H1 (cell line): ENCODE measurements around the gene OR9A2. TPM values are rescaled to one million over a fixed set of nuclear protein-coding genes. Genes with fewer than 3 reads are reported as not detected.

Experiments
- CTCF ChIA-PET: fragments of 300-600 bp; sonication (Branson Sonifier 250); formaldehyde crosslinking; loops from one replicate; lab custom pipeline; 2021; ENCODE audit not compliant: partially characterized antibody; lab: Charles Lee
- POLR2A ChIA-PET: fragments of 300-600 bp; sonication (Branson Sonifier 250); formaldehyde crosslinking; loops from one replicate; lab custom pipeline; 2021; ENCODE audit warnings: inconsistent platforms; ENCODE audit not compliant: partially characterized antibody; lab: Charles Lee
- DNase-seq, 2 experiments: peaks; one replicate each; pipeline versions ENCODE4 v3.0.0 to v3.0.0-alpha.2; 2010 to 2022; ENCODE audit warnings: low spot score in 2 of 2, low read depth in 1 of 2, mixed read lengths in 1 of 2
- FAIRE-seq: peaks from 2 replicates; lab custom pipeline; 2011; peaks lifted over from hg19 to GRCh38; lab: Jason Lieb, UNC
- H2AFZ ChIP-seq: 2 replicates; pipeline ENCODE4 v1.8.1; 2012; ENCODE audit warnings: low read length, inconsistent platforms
- H2AK5ac ChIP-seq: 2 replicates; pipeline ENCODE4 v1.6.1; 2013; ENCODE audit warnings: low read depth, low read length
- H2BK120ac ChIP-seq: replicated peaks from 2 replicates; pipeline ENCODE3; 2013; ENCODE audit warnings: low read depth, low read length, inconsistent platforms
- H2BK12ac ChIP-seq: 2 replicates; pipeline ENCODE4 v1.6.1; 2013; ENCODE audit warnings: low read depth, low read length
- H2BK15ac ChIP-seq: 2 replicates; pipeline ENCODE4 v1.6.1; 2013; ENCODE audit warnings: low read length
- H2BK20ac ChIP-seq: 2 replicates; pipeline ENCODE4 v1.6.1; 2013; ENCODE audit warnings: low read length
- H2BK5ac ChIP-seq: 2 replicates; pipeline ENCODE4 v1.6.1; 2013; ENCODE audit warnings: low read depth, low read length
- H3K14ac ChIP-seq: 2 replicates; pipeline ENCODE4 v1.6.1; 2013; ENCODE audit warnings: inconsistent platforms; ENCODE audit not compliant: insufficient read length
- H3K18ac ChIP-seq: 2 replicates; pipeline ENCODE4 v1.6.1; 2013; ENCODE audit warnings: low read length; ENCODE audit errors: extremely low read depth
- H3K23ac ChIP-seq: 2 replicates; pipeline ENCODE4 v1.6.1; 2013; ENCODE audit warnings: inconsistent platforms; ENCODE audit not compliant: insufficient read length
- H3K23me2 ChIP-seq: 2 replicates; pipeline ENCODE4 v1.6.1; 2013; ENCODE audit warnings: low read depth, low read length
- H3K27ac ChIP-seq: 2 replicates; pipeline ENCODE4 v1.6.1; 2011; ENCODE audit warnings: low read depth, low read length, inconsistent platforms
- H3K27me3 ChIP-seq, 4 experiments: replicated peaks in 1 of 4; 1 replicate in 1 of 4; 2 replicates in 3 of 4; pipeline versions ENCODE4 v1.6.1 to v1.8.1; 2011 to 2013; ENCODE audit warnings: low read length in 3 of 4, mild to moderate bottlenecking in 3 of 4, inconsistent platforms in 2 of 4, mixed read lengths in 2 of 4, moderate library complexity in 1 of 4; ENCODE audit not compliant: control insufficient read depth in 3 of 4, insufficient read depth in 3 of 4; ENCODE audit errors: extremely low read depth in 1 of 4
- H3K36me3 ChIP-seq, 4 experiments: 2 replicates each; pipeline versions ENCODE4 v1.6.1 to v1.8.1; 2011 to 2013; ENCODE audit warnings: mild to moderate bottlenecking in 4 of 4, low read length in 3 of 4, moderate library complexity in 2 of 4, control low read depth in 1 of 4, inconsistent platforms in 1 of 4; ENCODE audit not compliant: insufficient read depth in 4 of 4, control insufficient read depth in 2 of 4
- H3K4ac ChIP-seq: replicated peaks from 2 replicates; pipeline ENCODE3; 2013; ENCODE audit warnings: low read length, low read depth, mixed read lengths, inconsistent platforms; ENCODE audit not compliant: insufficient read length
- H3K4me1 ChIP-seq, 4 experiments: replicated peaks in 1 of 4; 1 replicate in 1 of 4; 2 replicates in 3 of 4; pipeline versions ENCODE4 v1.6.1 to v1.8.1; 2011 to 2013; ENCODE audit warnings: low read length in 3 of 4, inconsistent platforms in 2 of 4, mixed read lengths in 1 of 4; ENCODE audit not compliant: insufficient read depth in 4 of 4, control insufficient read depth in 3 of 4
- H3K4me2 ChIP-seq, 2 experiments: 2 replicates each; pipeline versions ENCODE4 v1.6.1 to v1.8.1; 2011 to 2013; ENCODE audit warnings: low read depth in 2 of 2, low read length in 2 of 2, control low read depth in 1 of 2, inconsistent platforms in 1 of 2, mild to moderate bottlenecking in 1 of 2; ENCODE audit not compliant: insufficient read depth in 1 of 2
- H3K4me3 ChIP-seq, 4 experiments: fragments of 200-600, 300-600 bp in 1 of 4; sonication (generic), shearing (Covaris generic), sonication (Bioruptor Twin) in 1 of 4; 2 replicates each; pipeline versions ENCODE4 v1.5.1 to v1.8.1; 2011 to 2016; ENCODE audit warnings: low read length in 4 of 4, low read depth in 3 of 4, control low read depth in 2 of 4, inconsistent platforms in 2 of 4, mild to moderate bottlenecking in 2 of 4, mixed read lengths in 1 of 4, moderate library complexity in 1 of 4; ENCODE audit not compliant: insufficient read depth in 2 of 4; ENCODE audit errors: extremely low read depth in 1 of 4
- H3K56ac ChIP-seq: replicated peaks from 2 replicates; pipeline ENCODE3; 2013; ENCODE audit warnings: low read depth, mild to moderate bottlenecking, mixed read lengths, low read length, inconsistent platforms; ENCODE audit not compliant: insufficient read length
- H3K79me1 ChIP-seq: 2 replicates; pipeline ENCODE4 v1.6.1; 2013; ENCODE audit warnings: low read depth, low read length, control low read depth
- H3K79me2 ChIP-seq, 2 experiments: 2 replicates each; pipeline versions ENCODE4 v1.6.1 to v1.8.1; 2012 to 2013; ENCODE audit warnings: low read length in 2 of 2, mild to moderate bottlenecking in 2 of 2, inconsistent platforms in 1 of 2; ENCODE audit not compliant: insufficient read depth in 2 of 2, control insufficient read depth in 1 of 2
- H3K9ac ChIP-seq, 4 experiments: replicated peaks in 1 of 4; 1 replicate in 1 of 4; 2 replicates in 3 of 4; pipeline versions ENCODE4 v1.6.1 to v1.8.1; 2011 to 2013; ENCODE audit warnings: low read depth in 3 of 4, low read length in 3 of 4, control low read depth in 2 of 4, mild to moderate bottlenecking in 2 of 4, moderate library complexity in 2 of 4, inconsistent platforms in 1 of 4; ENCODE audit errors: extremely low read depth in 1 of 4
- H3K9me3 ChIP-seq, 2 experiments: 2 replicates each; pipeline versions ENCODE4 v1.6.1 to v1.8.1; 2012 to 2013; ENCODE audit warnings: mild to moderate bottlenecking in 2 of 2, moderate library complexity in 2 of 2, control low read depth in 1 of 2, inconsistent platforms in 1 of 2, low read depth in 1 of 2, low read length in 1 of 2, mixed read lengths in 1 of 2; ENCODE audit not compliant: insufficient read depth in 2 of 2
- H4K20me1 ChIP-seq, 2 experiments: replicated peaks in 1 of 2; 2 replicates each; pipeline versions ENCODE3 to v1.8.1; 2011 to 2013; ENCODE audit warnings: inconsistent platforms in 2 of 2, low read length in 2 of 2, mild to moderate bottlenecking in 1 of 2; ENCODE audit not compliant: insufficient read depth in 2 of 2, control insufficient read depth in 1 of 2
- H4K5ac ChIP-seq: 2 replicates; pipeline ENCODE4 v1.6.1; 2013; ENCODE audit warnings: low read length, low read depth, mixed read lengths, inconsistent platforms; ENCODE audit not compliant: insufficient read length
- H4K8ac ChIP-seq: 2 replicates; pipeline ENCODE4 v1.8.0; 2013; ENCODE audit warnings: mild to moderate bottlenecking, moderate library complexity, low read length, inconsistent platforms; ENCODE audit not compliant: insufficient read depth; ENCODE audit errors: extremely low read depth
- H4K91ac ChIP-seq: replicated peaks from 2 replicates; pipeline ENCODE3; 2013; ENCODE audit warnings: low read length, mixed read lengths, inconsistent platforms; ENCODE audit not compliant: insufficient read length
- BACH1 ChIP-seq: IDR thresholded peaks from 2 replicates; pipeline ENCODE4 v1.6.1; 2012; ENCODE audit warnings: low read length, improper control_type of control experiment
- CHD2 ChIP-seq: IDR thresholded peaks from 2 replicates; pipeline ENCODE4 v1.6.1; 2012; ENCODE audit warnings: low read length, improper control_type of control experiment
- CTCF ChIP-seq, 3 experiments: IDR thresholded peaks; 1 replicate in 2 of 3; 2 replicates in 1 of 3; pipeline versions ENCODE4 v1.5.1 to v1.6.1; 2011; ENCODE audit warnings: low read length in 3 of 3, mild to moderate bottlenecking in 3 of 3, inconsistent platforms in 2 of 3, low read depth in 1 of 3, moderate library complexity in 1 of 3; ENCODE audit not compliant: insufficient read depth in 1 of 3; ENCODE audit errors: control extremely low read depth in 1 of 3
- GABPA ChIP-seq: IDR thresholded peaks from 2 replicates; pipeline ENCODE4 v1.6.1; 2011; ENCODE audit warnings: mild to moderate bottlenecking, low read length, moderate library complexity, borderline replicate concordance; ENCODE audit not compliant: insufficient read depth
- SIX5 ChIP-seq: IDR thresholded peaks from 2 replicates; pipeline ENCODE4 v1.6.1; 2011; ENCODE audit warnings: mild to moderate bottlenecking, low read depth, low read length
- SP1 ChIP-seq: IDR thresholded peaks from 2 replicates; pipeline ENCODE4 v1.6.1; 2011; ENCODE audit warnings: low read depth, low read length
- polyA plus RNA-seq, 7 experiments: library from polyadenylated mRNA; depleted of rRNA in 3 of 7; stranded (reverse) in 5 of 7; unstranded in 2 of 7; fragments of >200 nt in 5 of 7; fragments of 200-250 nt in 2 of 7; gene quantifications; 1 replicate in 5 of 7; 2 replicates in 1 of 7; 4 replicates in 1 of 7; pipeline versions ENCODE4 v1.2.1 to v1.2.3, GENCODE V29; 2011 to 2013; ENCODE audit warnings: missing spikeins in 2 of 7, mixed read lengths in 2 of 7
- total RNA-seq: library from RNA; stranded (reverse); fragmentation: NEBNext Ultra II Directional; extraction: Animal tissue kit (Norgen Biotek cat#: 25700); gene quantifications from 2 replicates; pipeline ENCODE4 v1.2.1, GENCODE V29; 2021

Gene OR9A2
- total and polyA plus RNA-seq, 2 of the 8 experiments (the other 6 are each of a cell fraction or from before 2014, with no cell fraction given): not detected

DNA sequence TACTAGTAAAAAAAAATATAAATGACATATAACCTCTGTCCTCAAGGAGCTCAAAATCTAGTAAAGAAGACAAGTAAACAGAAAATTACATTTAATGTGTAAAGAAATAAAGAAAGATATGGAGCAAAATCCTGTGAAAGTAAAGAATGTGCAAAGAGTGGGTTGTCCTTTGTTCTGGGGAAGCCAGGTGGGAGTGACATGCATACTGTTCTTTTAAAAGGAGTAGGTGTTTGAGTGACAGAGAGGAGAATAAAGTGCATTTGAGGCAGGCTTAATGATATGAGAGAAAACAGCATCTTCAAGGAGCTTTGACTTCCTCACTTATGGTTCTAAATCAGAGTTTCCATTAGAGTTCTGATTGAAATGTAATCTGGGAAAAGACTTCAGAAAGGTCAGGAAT, 47.2 kb upstream of the OR9A2 start:
- H3K27me3 ChIP-seq: peaks cover 0 to 1% (median 0%) of the 10 kb centered on the region in 4 experiments; a peak in 1 of 7 replicates
- DNase-seq: no peak
- ChIA-PET CTCF (no interaction called here), POLR2A (no interaction called here)
- no peak overlapping the region for H2BK120ac ChIP-seq
- H3K23me2 ChIP-seq: no peaks in the 10 kb centered on the region
- H3K4me1 ChIP-seq: peaks cover 0 to 6% (median 2%) of the 10 kb centered on the region in 4 experiments; a peak in 2 of 7 replicates
- 0 out of 4 replicates have a peak overlapping the region, but pooled peaks of 1 of the 2 experiments have one; percentile 28 for H3K4me2 ChIP-seq
- H2BK5ac ChIP-seq: no peak overlapping the region
- no peak overlapping the region for H3K56ac ChIP-seq
- H3K9me3 ChIP-seq: peaks cover 0 to 3% of the 10 kb centered on the region in 2 experiments; a peak in 1 of 4 replicates
- no peak overlapping the region for H4K91ac ChIP-seq
- no peaks in the 10 kb centered on the region for H4K20me1 ChIP-seq
- H3K79me2 ChIP-seq: no peaks in the 10 kb centered on the region
- FAIRE-seq: no peak
- H2AFZ ChIP-seq: no peak overlapping the region
- no peak overlapping the region for H2AK5ac ChIP-seq
- H3K23ac ChIP-seq: no peak overlapping the region
- no peaks in the 10 kb centered on the region for H3K79me1 ChIP-seq
- H2BK20ac ChIP-seq: no peak overlapping the region
- H3K4ac ChIP-seq: no peak overlapping the region
- no peak overlapping the region for H2BK15ac ChIP-seq
- H3K14ac ChIP-seq: no peak overlapping the region
- no peak overlapping the region for H3K27ac ChIP-seq
- no peak overlapping the region for H3K4me3 ChIP-seq
- no peaks in the 10 kb centered on the region for H3K36me3 ChIP-seq
- H3K9ac ChIP-seq: no peak overlapping the region
- no peak overlapping the region for H2BK12ac ChIP-seq
- no peak overlapping the region for H3K18ac ChIP-seq
- H4K8ac ChIP-seq: no peak overlapping the region
- no peak overlapping the region for H4K5ac ChIP-seq
- no peak for TF ChIP-seq SIX5
- no peak for TF ChIP-seq BACH1
- TF ChIP-seq SP1: no peak
- no peak for TF ChIP-seq GABPA
- TF ChIP-seq CHD2: no peak
- no peak for TF ChIP-seq CTCF (IDR thresholded peaks at IDR 0.05; ENCODE audit: control extremely low read depth in 1 of 3, insufficient read depth in 1 of 3, low read depth in 1 of 3, low read length in 3 of 3)
